K562 (cell line): ENCODE measurements around the gene ZNF740. TPM values are rescaled to one million over a fixed set of nuclear protein-coding genes. Genes with fewer than 3 reads are reported as not detected.

ENCODE experiments used
- ATAC-seq: fragments of 200-7000 bp; cut with Tn5 transposase; 3 replicates; pipeline ENCODE4 v1.9.1; 2020; ENCODE audit warnings: moderate library complexity
- BruUV-seq: library from RNA; stranded (reverse); fragments of 400-500 nt; replicated peaks from 2 replicates; lab custom pipeline; 2021; lab: Mats Ljungman, UMichigan
- CTCF ChIA-PET: fragments of 300-600 bp; formaldehyde crosslinking; extraction: SDS; loops from one replicate; lab custom pipeline; 2021; ENCODE audit warnings: low intra/inter-chr PET ratio; lab: Yijun Ruan, JAX
- POLR2A ChIA-PET: fragments of 300-600, 350-650 bp; sonication (Branson Sonifier 250); formaldehyde crosslinking; extraction: SDS; loops from one replicate; lab custom pipeline; 2021; ENCODE audit warnings: antibody characterized with exemption, inconsistent platforms; lab: Yijun Ruan, JAX
- DNase-seq, 4 experiments: peaks; one replicate each; pipeline versions ENCODE4 v3.0.0 to v3.0.0-alpha.2; 2011 to 2018; ENCODE audit warnings: low spot score in 3 of 4, mixed read lengths in 3 of 4; ENCODE audit errors: extremely low read depth in 1 of 4
- FAIRE-seq: peaks from 2 replicates; lab custom pipeline; 2011; peaks lifted over from hg19 to GRCh38; lab: Jason Lieb, UNC
- H2AFZ ChIP-seq: 2 replicates; pipeline ENCODE4 v1.6.0; 2011; ENCODE audit warnings: low read depth, low read length, control low read depth, inconsistent platforms
- H3K27ac ChIP-seq: fragments of 200-600 bp; 3 replicates; pipeline ENCODE4 v1.8.0; 2011; ENCODE audit warnings: low read depth, mild to moderate bottlenecking, control low read depth, inconsistent platforms, low read length, moderate library complexity, mixed read lengths; ENCODE audit errors: extremely low read depth
- H3K27me3 ChIP-seq, 2 experiments: fragments of 300-600 bp in 1 of 2; 2 replicates in 1 of 2; 3 replicates in 1 of 2; pipeline versions ENCODE4 v1.6.0 to v1.8.0; 2011; ENCODE audit warnings: inconsistent platforms in 2 of 2, low read length in 2 of 2, mild to moderate bottlenecking in 1 of 2, mixed read lengths in 1 of 2, moderate library complexity in 1 of 2; ENCODE audit not compliant: control insufficient read depth in 2 of 2, insufficient read depth in 2 of 2
- H3K36me3 ChIP-seq: fragments of 300-600 bp; 3 replicates; pipeline ENCODE4 v1.8.0; 2011; ENCODE audit warnings: mild to moderate bottlenecking, low read length, inconsistent platforms; ENCODE audit not compliant: control insufficient read depth, insufficient read depth
- H3K4me1 ChIP-seq, 2 experiments: fragments of 200-600 bp in 1 of 2; replicated peaks in 1 of 2; 2 replicates in 1 of 2; 3 replicates in 1 of 2; pipeline versions ENCODE4 v1.5.1 to v1.8.0; 2011; ENCODE audit warnings: inconsistent platforms in 2 of 2, low read length in 2 of 2, mild to moderate bottlenecking in 1 of 2, mixed read lengths in 1 of 2, moderate library complexity in 1 of 2; ENCODE audit not compliant: control insufficient read depth in 2 of 2, insufficient read depth in 2 of 2
- H3K4me2 ChIP-seq: 2 replicates; pipeline ENCODE4 v1.6.1; 2011; ENCODE audit warnings: low read length, control low read depth, inconsistent platforms, mixed read lengths; ENCODE audit not compliant: insufficient read depth
- H3K4me3 ChIP-seq: fragments of 200-600 bp; sonication (generic), shearing (Covaris generic); 2 replicates; pipeline ENCODE4 v1.5.1; 2016; ENCODE audit warnings: control low read depth, inconsistent platforms
- H3K79me2 ChIP-seq: fragments of 200-600 bp; 3 replicates; pipeline ENCODE4 v1.8.0; 2011; ENCODE audit warnings: low read length, inconsistent platforms; ENCODE audit not compliant: control insufficient read depth, insufficient read depth
- H3K9ac ChIP-seq, 2 experiments: 2 replicates each; pipeline versions ENCODE4 v1.6.0 to v1.6.1; 2011; ENCODE audit warnings: low read depth in 2 of 2, low read length in 2 of 2, control low read depth in 1 of 2, inconsistent platforms in 1 of 2, mild to moderate bottlenecking in 1 of 2, mixed read lengths in 1 of 2; ENCODE audit not compliant: insufficient read depth in 1 of 2
- H3K9me1 ChIP-seq: one replicate; pipeline ENCODE4 v1.6.0; 2011; ENCODE audit warnings: inconsistent platforms, mild to moderate bottlenecking, low read length, moderate library complexity; ENCODE audit not compliant: control insufficient read depth, insufficient read depth
- H3K9me3 ChIP-seq: replicated peaks from 2 replicates; pipeline ENCODE4 v1.5.1; 2011; ENCODE audit warnings: low read depth, low read length, inconsistent platforms; ENCODE audit not compliant: control insufficient read depth, insufficient read depth
- H4K20me1 ChIP-seq: replicated peaks from 2 replicates; pipeline ENCODE4 v1.6.1; 2011; ENCODE audit warnings: low read length, inconsistent platforms, mixed read lengths; ENCODE audit not compliant: control insufficient read depth, insufficient read depth
- CBX1 ChIP-seq: sonication (generic); IDR thresholded peaks from 2 replicates; pipeline ENCODE4 v1.6.1; 2016; ENCODE audit warnings: antibody characterized with exemption, low read depth, mild to moderate bottlenecking
- CHD1 ChIP-seq: fragments of 200-600 bp; sonication (generic); IDR thresholded peaks from one replicate; pipeline ENCODE4 v1.6.1; 2012; ENCODE audit warnings: mild to moderate bottlenecking, moderate library complexity, low read length, inconsistent platforms
- EWSR1 ChIP-seq: fragments of 450-650 bp; IDR thresholded peaks from 2 replicates; pipeline ENCODE4 v1.6.1; 2018; ENCODE audit warnings: borderline replicate concordance, mild to moderate bottlenecking, low read depth, moderate library complexity; ENCODE audit not compliant: partially characterized antibody
- FOSL1 ChIP-seq: fragments of 200-800 bp; sonication (Bioruptor generic); conservative IDR thresholded peaks from 2 replicates; pipeline ENCODE4 v1.6.1; 2016; ENCODE audit warnings: missing genetic modification characterization, missing compliant biosample characterization
- GTF2B ChIP-seq: IDR thresholded peaks from 2 replicates; pipeline ENCODE4 v1.6.1; 2011; ENCODE audit not compliant: insufficient read length; ENCODE audit errors: extremely low read depth
- HDAC6 ChIP-seq: IDR thresholded peaks from 2 replicates; pipeline ENCODE4 v1.6.1; 2012; ENCODE audit warnings: low read depth, mild to moderate bottlenecking, control low read depth, inconsistent platforms, low read length, moderate library complexity
- HMG20A ChIP-seq: fragments of 450-650 bp; formaldehyde crosslinking; conservative IDR thresholded peaks from 2 replicates; pipeline ENCODE4 v1.4.0; 2020; ENCODE audit warnings: mild to moderate bottlenecking, mixed read lengths
- NR2C1 ChIP-seq, 2 experiments: fragments of 450-650 bp; IDR thresholded peaks; 2 replicates each; pipeline ENCODE4 v1.6.1; 2017; ENCODE audit warnings: mild to moderate bottlenecking in 2 of 2, antibody characterized with exemption in 1 of 2, inconsistent platforms in 1 of 2, missing compliant biosample characterization in 1 of 2, missing genetic modification characterization in 1 of 2
- NR3C1 ChIP-seq: sonication (generic); formaldehyde crosslinking; IDR thresholded peaks from 2 replicates; pipeline ENCODE4 v1.8.1; 2022; ENCODE audit warnings: missing genetic modification reagents
- PYGO2 ChIP-seq: fragments of 450-650 bp; IDR thresholded peaks from 2 replicates; pipeline ENCODE4 v1.6.1; 2016; ENCODE audit warnings: mild to moderate bottlenecking, missing genetic modification characterization, moderate library complexity, missing compliant biosample characterization
- SMAD3 ChIP-seq: fragments of 450-650 bp; formaldehyde crosslinking; conservative IDR thresholded peaks from 2 replicates; pipeline ENCODE4 v1.4.0; 2020; ENCODE audit warnings: mild to moderate bottlenecking
- ZBTB17 ChIP-seq: fragments of 450-650 bp; formaldehyde crosslinking; IDR thresholded peaks from 2 replicates; pipeline ENCODE4 v1.4.0; 2020; ENCODE audit warnings: mild to moderate bottlenecking
- ZFP36 ChIP-seq: fragments of 150-350 bp; IDR thresholded peaks from 2 replicates; pipeline ENCODE4 v1.6.1; 2018; ENCODE audit warnings: low read length, low read depth; ENCODE audit not compliant: partially characterized antibody
- ZNF592 ChIP-seq: fragments of 450-650 bp; IDR thresholded peaks from 2 replicates; pipeline ENCODE4 v1.6.1; 2017; ENCODE audit warnings: antibody characterized with exemption, mild to moderate bottlenecking
- ZNF668 ChIP-seq: fragments of 250-450 bp; sonication (Bioruptor Pico); IDR thresholded peaks from 2 replicates; pipeline ENCODE4 v1.8.0; 2022; ENCODE audit warnings: mild to moderate bottlenecking, inconsistent platforms
- ZNF717 ChIP-seq: fragments of 250-450 bp; sonication (Bioruptor Pico); IDR thresholded peaks from 2 replicates; pipeline ENCODE4 v1.5.0; 2021
- WGBS: fragments of 100-300 bp; shearing (Covaris generic); methylation state at CpG from one replicate; pipeline ENCODE4 v1.1.6; 2016; ENCODE audit warnings: low coverage, mixed read lengths; ENCODE audit not compliant: insufficient coverage; ENCODE audit errors: missing lambda C conversion rate; 5-methylcytosine and 5-hydroxymethylcytosine counted together
- in situ Hi-C: fragments of 300-500 bp; cut with MboI; formaldehyde crosslinking; loops from 4 replicates; pipeline ENCODE4 v1.15.0; 2018; ENCODE audit warnings: inconsistent platforms, mixed read lengths
- intact Hi-C: fragments of 100-400 bp; cut with micrococcal nuclease; formaldehyde crosslinking; loops from 2 replicates; pipeline ENCODE4 v1.14.2; 2022
- polyA plus RNA-seq, 8 experiments: library from polyadenylated mRNA; depleted of rRNA in 4 of 8; stranded (reverse) in 5 of 8; unstranded in 3 of 8; fragments of >200 nt; fragmentation: Nextera tagmentation in 2 of 8; fragmentation: Illumina TruSeq in 1 of 8; extraction: Ambion mirVana in 2 of 8; extraction: Trizol in 1 of 8; gene quantifications; 2 replicates each; pipeline versions ENCODE4 v1.2.1 to v1.2.3, GENCODE V29; 2011 to 2014; ENCODE audit warnings: inconsistent platforms in 1 of 8, missing spikeins in 1 of 8
- total RNA-seq, 7 experiments: library from RNA; depleted of rRNA in 6 of 7; stranded (reverse); fragments of >200 nt in 6 of 7; fragmentation: Illumina TruSeq in 2 of 7; extraction: Trizol in 2 of 7; gene quantifications; 2 replicates each; pipeline versions ENCODE4 v1.2.1 to v1.2.3, GENCODE V29; 2011 to 2021; ENCODE audit warnings: low replicate concordance in 1 of 7

Gene ZNF740
- total and polyA plus RNA-seq, 9 of the 15 experiments (the other 6 are each of a cell fraction or from before 2014, with no cell fraction given) = 0.57 to 46.4 (median 18.6) TPM

- TF ChIP-seq ZNF717 (CRISPR knock-in tag) = no peak
- TF ChIP-seq ZNF592 = 0 out of 2 replicates have a peak, but pooled peaks have one; percentile 19
- no peak for TF ChIP-seq NR2C1 (IDR thresholded peaks at IDR 0.05)
- TF ChIP-seq NR2C1 (tag; IDR thresholded peaks at IDR 0.05) = 0 out of 2 replicates have a peak, but pooled peaks have one; percentile 6
Measured at GRCh38 chr12:53200458-53201176, 20.1 kb downstream of the ZNF740 start (continued).

- no peaks in the 10 kb centered on the region for H3K27me3 ChIP-seq
- ATAC-seq (peak; percentile 68), FAIRE-seq (peak; percentile 70), DNase-seq (peak in 2 of 4 experiments; percentile 65 to 66)
- intact Hi-C loops = no loop called here
- in situ Hi-C loops = loop anchor here (10.0 kb wide), 1 partner anchor 136 kb away; no protein-coding TSS in a partner anchor
- no peaks in the 10 kb centered on the region for H3K79me2 ChIP-seq
- H3K9ac ChIP-seq = peak overlapping the region; percentile 38 to 74; a peak in 3 of 4 replicates
- ChIA-PET POLR2A (interaction anchor here (0.7 to 3.1 kb wide), 5 partner anchors 9 to 147 kb away, joined by 4 to 11 read pairs (median 4); no protein-coding TSS in a partner anchor), CTCF (interaction anchor here (0.6 kb wide), 1 partner anchor 169 kb away, joined by 3 read pairs; no protein-coding TSS in a partner anchor)
- no TSS peak for BruUV-seq
- H3K4me3 ChIP-seq = no peak overlapping the region
- H3K27ac ChIP-seq = peak overlapping the region; percentile 60
- H3K4me2 ChIP-seq = peak overlapping the region; percentile 47
- H3K36me3 ChIP-seq = no peaks in the 10 kb centered on the region
- peak overlapping the region; percentile 66 for H2AFZ ChIP-seq
- H4K20me1 ChIP-seq = no peaks in the 10 kb centered on the region
- no peaks in the 10 kb centered on the region for H3K9me1 ChIP-seq
- H3K9me3 ChIP-seq = no peaks in the 10 kb centered on the region
- WGBS = 0% methylated on average over 1 of the region's 1 CpG
- H3K4me1 ChIP-seq = peaks cover 26 to 31% of the 10 kb centered on the region in 2 experiments; a peak in 4 of 5 replicates
- no peak for TF ChIP-seq CBX1
- TF ChIP-seq CHD1 = no peak
- TF ChIP-seq NR3C1 (CRISPR knock-in tag) = no peak
- no peak for TF ChIP-seq ZFP36
- no peak for TF ChIP-seq HMG20A (CRISPR knock-in tag)
- TF ChIP-seq SMAD3 (CRISPR knock-in tag) = no peak
- no peak for TF ChIP-seq EWSR1
- TF ChIP-seq PYGO2 (tag) = no peak
- TF ChIP-seq GTF2B = no peak
- TF ChIP-seq ZBTB17 (CRISPR knock-in tag) = no peak
- no peak for TF ChIP-seq HDAC6
- no peak for TF ChIP-seq ZNF668 (CRISPR knock-in tag)
- TF ChIP-seq FOSL1 (tag) = 0 out of 2 replicates have a peak, but pooled peaks have one; percentile 17
Measured at GRCh38 chr12:53201177-53201541, 20.6 kb downstream of the ZNF740 start.
